ENCODE measurements around the gene RAB26. TPM values are rescaled to one million over a fixed set of nuclear protein-coding genes. Genes with fewer than 3 reads are reported as not detected.
A peak's percentile ranks its signal among the peaks of the same experiment; 100 is the strongest.

The RAB26 gene
- total RNA-seq, 2 donors from 2014 or later, result 1.8 to 5.1 TPM

DNA sequence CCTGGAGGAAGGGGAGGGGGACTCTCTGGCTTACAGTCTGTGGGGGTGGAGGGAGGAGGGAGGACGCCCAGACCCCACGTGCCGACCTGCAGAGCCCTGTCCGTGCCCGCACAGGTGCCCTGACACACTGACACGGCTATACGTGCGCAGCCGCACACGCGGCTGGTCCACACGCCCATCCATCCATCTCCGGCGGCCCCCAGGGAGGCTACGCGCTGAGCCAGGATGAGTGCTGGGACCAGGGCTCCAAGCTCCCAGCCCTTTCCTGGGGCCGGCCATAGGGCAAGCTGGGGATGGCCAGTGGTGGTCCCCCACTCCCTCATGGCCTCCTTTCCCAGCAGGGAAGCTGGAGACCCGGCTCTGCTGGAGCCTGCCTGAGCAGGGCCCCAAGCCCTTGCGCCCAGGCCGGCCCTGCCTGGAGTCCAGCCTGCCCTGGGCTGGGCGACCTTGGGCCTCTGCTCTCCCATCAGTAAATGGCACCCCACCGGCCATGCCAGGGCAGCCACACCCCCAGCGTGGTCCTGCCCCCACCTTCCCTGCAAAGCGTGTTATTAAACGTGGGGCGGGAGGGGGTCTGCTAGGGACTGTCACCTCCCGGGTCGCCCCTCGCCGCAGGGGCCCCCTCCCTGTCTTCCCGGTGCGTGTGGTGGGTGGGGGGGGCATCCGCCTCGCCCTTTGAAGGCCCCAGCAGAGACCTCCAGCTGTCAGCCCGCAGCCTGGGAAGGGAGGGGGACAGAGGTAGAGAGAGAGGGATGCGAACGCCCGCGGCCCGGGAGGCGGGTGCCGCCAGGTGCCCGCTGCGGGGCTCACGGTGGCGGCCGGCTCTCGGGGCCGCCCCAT, 47.1 kb downstream of the RAB26 start:
- H3K9me3 ChIP-seq, result no peaks in the 10 kb centered on the region
- DNase-seq (ENCODE audit: low spot score), result no peak
- H3K4me1 ChIP-seq (replicated peaks), result no peaks in the 10 kb centered on the region
- intact Hi-C loops (cut with DNase I), result no loop called here
- no peak overlapping the region for H3K27ac ChIP-seq
- no peak for TF ChIP-seq POLR2AphosphoS5 (IDR thresholded peaks at IDR 0.05)
- TF ChIP-seq POLR2A (IDR thresholded peaks at IDR 0.05), result no peak
- H3K4me3 ChIP-seq, result peak overlapping the region; percentile 35 to 45
- H3K36me3 ChIP-seq, result no peaks in the 10 kb centered on the region
- no peaks in the 10 kb centered on the region for H3K27me3 ChIP-seq (replicated peaks; ENCODE audit: insufficient read depth)
- WGBS, result 2% methylated on average over 35 of the region's 49 CpGs

DNA sequence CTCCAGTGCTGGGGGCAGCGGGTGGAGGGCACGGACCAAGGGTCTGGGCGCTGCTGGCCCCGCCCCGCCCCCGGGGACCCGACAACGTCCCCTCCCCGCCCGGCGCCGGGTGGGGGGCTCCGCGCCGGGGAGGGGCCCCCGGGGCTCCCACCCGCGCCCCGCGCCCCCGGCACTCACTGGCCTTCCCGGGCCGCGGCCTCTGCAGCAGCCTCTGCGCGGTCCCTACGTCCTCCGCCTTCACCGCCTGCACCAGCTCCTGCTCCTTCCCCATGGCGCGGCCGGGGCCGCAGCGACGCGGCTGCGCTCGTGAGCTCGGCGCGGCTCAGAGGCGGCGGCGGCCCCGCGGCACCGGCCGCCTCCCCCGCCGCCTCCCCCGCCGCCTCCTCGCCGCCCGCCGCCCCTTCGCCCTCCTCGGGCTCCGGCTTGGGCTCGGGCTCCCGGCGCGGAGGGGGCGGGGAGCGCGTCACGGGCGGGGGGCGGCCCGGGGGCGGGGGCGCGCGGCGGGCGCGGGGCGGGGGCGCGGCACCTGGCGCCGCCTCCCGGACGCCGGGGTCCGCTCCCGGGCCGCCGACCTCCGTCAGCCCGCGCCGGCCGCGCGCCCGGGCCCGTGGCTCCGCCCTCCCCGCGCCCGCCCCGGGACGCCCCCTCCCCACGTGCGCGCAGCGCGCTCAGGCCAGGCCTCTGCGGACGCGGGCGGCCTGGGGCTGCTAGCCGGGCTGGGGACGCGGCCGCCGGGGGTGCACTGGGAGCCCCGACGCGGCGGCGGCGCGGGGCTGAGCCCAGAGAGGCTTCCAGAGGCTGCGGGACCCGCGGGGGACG, 47.9 kb downstream of the RAB26 start, which contains the start of gene CASKIN1:
Gene CASKIN1, minus strand, starts transcription at position 444 of the 819 bp plus-strand sequence. Its CDS starts 173 bp downstream, at position 271.
- intact Hi-C loops (cut with DNase I), result no loop called here
- H3K27me3 ChIP-seq (replicated peaks; ENCODE audit: insufficient read depth), result no peaks in the 10 kb centered on the region

DNA sequence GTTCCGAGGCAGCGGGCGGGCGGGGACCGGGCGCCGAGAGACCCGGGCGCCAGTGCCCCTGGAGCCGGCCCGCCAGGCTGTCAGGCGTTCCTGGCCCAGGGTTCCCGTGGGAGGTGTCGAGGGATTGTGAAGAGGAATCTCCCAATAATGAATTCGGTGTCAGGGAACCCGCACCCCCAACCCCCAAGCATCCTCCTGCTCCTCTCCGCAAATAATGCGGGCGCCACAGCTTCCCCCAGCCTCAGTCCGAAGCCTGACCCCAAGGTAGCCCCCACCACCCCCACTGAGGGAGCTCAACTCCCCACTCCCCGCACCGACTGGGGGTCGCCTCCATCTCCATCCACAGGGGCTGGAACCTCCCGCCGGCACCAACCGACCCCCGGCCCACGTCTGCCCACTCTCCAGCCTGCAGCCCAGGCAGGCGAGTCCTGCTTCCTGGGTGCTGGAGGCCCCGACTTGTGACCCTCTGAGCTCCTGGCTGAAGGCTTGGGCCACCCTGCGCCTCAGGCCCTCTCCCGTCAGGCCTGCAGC, 48.6 kb downstream of the RAB26 start:
- Histone ChIP-seq H3K4me3 (peak overlapping the region; percentile 21 to 26), H3K27me3 (replicated peaks; ENCODE audit: insufficient read depth) (no peaks in the 10 kb centered on the region), H3K9me3 (no peaks in the 10 kb centered on the region), H3K4me1 (replicated peaks) (no peaks in the 10 kb centered on the region), H3K27ac (no peak overlapping the region), H3K36me3 (no peaks in the 10 kb centered on the region)
- no peak for TF ChIP-seq POLR2AphosphoS5 (IDR thresholded peaks at IDR 0.05)
- TF ChIP-seq, protein P1, sequence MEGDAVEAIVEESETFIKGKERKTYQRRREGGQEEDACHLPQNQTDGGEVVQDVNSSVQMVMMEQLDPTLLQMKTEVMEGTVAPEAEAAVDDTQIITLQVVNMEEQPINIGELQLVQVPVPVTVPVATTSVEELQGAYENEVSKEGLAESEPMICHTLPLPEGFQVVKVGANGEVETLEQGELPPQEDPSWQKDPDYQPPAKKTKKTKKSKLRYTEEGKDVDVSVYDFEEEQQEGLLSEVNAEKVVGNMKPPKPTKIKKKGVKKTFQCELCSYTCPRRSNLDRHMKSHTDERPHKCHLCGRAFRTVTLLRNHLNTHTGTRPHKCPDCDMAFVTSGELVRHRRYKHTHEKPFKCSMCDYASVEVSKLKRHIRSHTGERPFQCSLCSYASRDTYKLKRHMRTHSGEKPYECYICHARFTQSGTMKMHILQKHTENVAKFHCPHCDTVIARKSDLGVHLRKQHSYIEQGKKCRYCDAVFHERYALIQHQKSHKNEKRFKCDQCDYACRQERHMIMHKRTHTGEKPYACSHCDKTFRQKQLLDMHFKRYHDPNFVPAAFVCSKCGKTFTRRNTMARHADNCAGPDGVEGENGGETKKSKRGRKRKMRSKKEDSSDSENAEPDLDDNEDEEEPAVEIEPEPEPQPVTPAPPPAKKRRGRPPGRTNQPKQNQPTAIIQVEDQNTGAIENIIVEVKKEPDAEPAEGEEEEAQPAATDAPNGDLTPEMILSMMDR (IDR thresholded peaks at IDR 0.05), result no peak
- TF ChIP-seq POLR2A (IDR thresholded peaks at IDR 0.05), result no peak
- intact Hi-C loops (cut with DNase I), result no loop called here
- WGBS, result 34% methylated on average over 24 of the region's 32 CpGs
- DNase-seq (ENCODE audit: low spot score), result no peak

More for the DNA sequence above, 47.9 kb downstream of the RAB26 start, which contains the start of gene CASKIN1:
- Histone ChIP-seq H3K4me1 (replicated peaks) (no peaks in the 10 kb centered on the region), H3K4me3 (peak within 1 kb of the TSS; percentile 35 to 45), H3K36me3 (no peaks in the 10 kb centered on the region), H3K27ac (no peak within 1 kb of the TSS), H3K9me3 (no peaks in the 10 kb centered on the region)
- TF ChIP-seq POLR2AphosphoS5 (IDR thresholded peaks at IDR 0.05) (no peak), POLR2A (IDR thresholded peaks at IDR 0.05) (no peak)
- no peak for DNase-seq (ENCODE audit: low spot score)
- WGBS, result under 1% methylated on average over 67 of the region's 129 CpGs

DNA sequence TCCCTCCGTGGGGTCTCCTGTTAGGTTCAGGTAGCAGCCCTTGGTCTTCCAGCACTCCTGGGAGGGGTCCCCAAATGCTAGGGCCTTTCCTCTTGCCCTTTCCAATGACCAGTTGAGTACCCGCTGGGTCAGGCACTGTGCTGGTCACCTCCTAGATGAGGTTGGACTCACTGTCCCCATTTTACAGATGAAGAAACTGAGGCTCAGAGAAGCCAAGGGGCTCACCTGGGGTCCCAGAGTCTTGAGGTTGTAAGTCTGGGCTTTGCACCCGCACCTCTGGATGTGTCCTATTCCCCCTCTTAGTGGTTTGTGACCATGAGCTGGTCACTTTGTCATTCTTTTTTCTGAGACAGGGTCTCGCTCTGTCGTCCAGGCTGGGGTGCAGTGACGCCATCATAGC, 49.3 kb downstream of the RAB26 start:
- H3K9me3 ChIP-seq, result no peaks in the 10 kb centered on the region
- H3K4me1 ChIP-seq (replicated peaks), result no peaks in the 10 kb centered on the region
- 72% methylated on average over 6 of the region's 6 CpGs for WGBS
- TF ChIP-seq POLR2A (IDR thresholded peaks at IDR 0.05) (no peak), POLR2AphosphoS5 (IDR thresholded peaks at IDR 0.05) (no peak)
- TF ChIP-seq, protein P1 (IDR thresholded peaks at IDR 0.05), result no peak
- H3K27ac ChIP-seq, result no peak overlapping the region
- intact Hi-C loops (cut with DNase I), result no loop called here
- no peaks in the 10 kb centered on the region for H3K27me3 ChIP-seq (replicated peaks; ENCODE audit: insufficient read depth)
- no peak overlapping the region for H3K4me3 ChIP-seq
- H3K36me3 ChIP-seq, result no peaks in the 10 kb centered on the region
- no peak for DNase-seq (ENCODE audit: low spot score)

DNA sequence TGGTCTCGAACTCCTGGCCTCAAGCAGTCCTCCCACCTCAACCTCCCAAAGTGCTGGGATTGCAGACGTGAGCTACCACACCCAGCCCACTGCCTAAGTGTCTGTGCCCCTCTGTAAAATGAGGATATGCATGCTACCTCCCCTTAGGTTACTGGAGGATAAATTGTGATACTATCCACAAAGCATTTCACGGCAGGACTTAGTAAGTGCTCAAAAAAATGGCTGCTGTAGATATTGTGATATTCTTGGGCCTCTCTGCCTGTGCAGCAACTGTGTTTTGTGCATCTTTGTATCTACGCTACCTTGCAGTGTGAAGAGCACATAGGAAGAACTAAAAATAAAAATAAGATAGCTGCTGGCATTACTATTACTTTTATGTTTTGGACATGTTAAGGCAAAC, 49.9 kb downstream of the RAB26 start:
- 68% methylated on average over 4 of the region's 4 CpGs for WGBS
- DNase-seq (ENCODE audit: low spot score), result no peak

More for the DNA sequence above, 49.9 kb downstream of the RAB26 start:
- Histone ChIP-seq H3K36me3 (no peaks in the 10 kb centered on the region), H3K4me3 (no peak overlapping the region), H3K4me1 (replicated peaks) (no peaks in the 10 kb centered on the region), H3K27me3 (replicated peaks; ENCODE audit: insufficient read depth) (no peaks in the 10 kb centered on the region), H3K27ac (no peak overlapping the region), H3K9me3 (no peaks in the 10 kb centered on the region)
- TF ChIP-seq, protein P1 (IDR thresholded peaks at IDR 0.05), result no peak
- TF ChIP-seq POLR2A (IDR thresholded peaks at IDR 0.05) (no peak), POLR2AphosphoS5 (IDR thresholded peaks at IDR 0.05) (no peak)
- intact Hi-C loops (cut with DNase I), result no loop called here
